Keratinocyte (primary cell): Measurements from ENCODE around the gene CWC27. TPM values are rescaled to one million over a fixed set of nuclear protein-coding genes. Genes with fewer than 3 reads are reported as not detected.

ENCODE experiments used
- DNase-seq: peaks from one replicate; pipeline ENCODE4 v3.0.0-alpha.2; 2011; ENCODE audit warnings: low read depth, missing footprints, low spot score
- FAIRE-seq: peaks from 2 replicates; lab custom pipeline; 2011; peaks lifted over from hg19 to GRCh38; lab: Jason Lieb, UNC
- H2AFZ ChIP-seq: 2 replicates; pipeline ENCODE4 v1.6.0; 2012; ENCODE audit warnings: low read length, control low read depth, inconsistent platforms; ENCODE audit not compliant: control insufficient read depth
- H3K27ac ChIP-seq: 2 replicates; pipeline ENCODE4 v1.5.1; 2011; ENCODE audit warnings: low read length; ENCODE audit not compliant: control insufficient read depth, insufficient read depth
- H3K27me3 ChIP-seq: 3 replicates; pipeline ENCODE4 v1.6.0; 2011; ENCODE audit warnings: low read length; ENCODE audit not compliant: control insufficient read depth, insufficient read depth; ENCODE audit errors: extremely low read depth
- H3K36me3 ChIP-seq, 2 experiments: 2 replicates in 1 of 2; 3 replicates in 1 of 2; pipeline ENCODE4 v1.5.1; 2011; ENCODE audit warnings: low read length in 2 of 2, mild to moderate bottlenecking in 1 of 2; ENCODE audit not compliant: control insufficient read depth in 2 of 2, insufficient read depth in 2 of 2; ENCODE audit errors: extremely low read depth in 1 of 2
- H3K4me1 ChIP-seq: 3 replicates; pipeline ENCODE4 v1.5.1; 2011; ENCODE audit warnings: low read length; ENCODE audit not compliant: control insufficient read depth, insufficient read depth; ENCODE audit errors: extremely low read depth
- H3K4me2 ChIP-seq: 3 replicates; pipeline ENCODE4 v1.6.0; 2011; ENCODE audit warnings: low read depth, low read length; ENCODE audit not compliant: control insufficient read depth, insufficient read depth; ENCODE audit errors: extremely low read depth
- H3K4me3 ChIP-seq, 3 experiments: fragments of 200-600 bp in 1 of 3; sonication (generic) in 1 of 3; 2 replicates in 2 of 3; 3 replicates in 1 of 3; pipeline ENCODE4 v1.5.1; 2011 to 2016; ENCODE audit warnings: low read length in 3 of 3, mild to moderate bottlenecking in 3 of 3, control low read depth in 2 of 3, inconsistent platforms in 1 of 3, low read depth in 1 of 3, mixed read lengths in 1 of 3, mixed run types in 1 of 3, moderate library complexity in 1 of 3; ENCODE audit not compliant: control insufficient read depth in 2 of 3, insufficient read depth in 2 of 3; ENCODE audit errors: extremely low read depth in 1 of 3
- H3K79me2 ChIP-seq: 2 replicates; pipeline ENCODE4 v1.6.0; 2012; ENCODE audit warnings: low read length; ENCODE audit not compliant: control insufficient read depth, insufficient read depth
- H3K9ac ChIP-seq: 3 replicates; pipeline ENCODE4 v1.6.0; 2011; ENCODE audit warnings: low read length; ENCODE audit not compliant: control insufficient read depth, insufficient read depth; ENCODE audit errors: extremely low read depth
- H3K9me1 ChIP-seq: 3 replicates; pipeline ENCODE4 v1.6.0; 2011; ENCODE audit warnings: low read length; ENCODE audit not compliant: control insufficient read depth, insufficient read depth; ENCODE audit errors: extremely low read depth
- H3K9me3 ChIP-seq: 2 replicates; pipeline ENCODE4 v1.5.1; 2012; ENCODE audit warnings: low read depth, low read length; ENCODE audit not compliant: control insufficient read depth
- H4K20me1 ChIP-seq: 3 replicates; pipeline ENCODE4 v1.6.0; 2011; ENCODE audit warnings: low read length; ENCODE audit not compliant: control insufficient read depth, insufficient read depth; ENCODE audit errors: extremely low read depth
- CTCF ChIP-seq, 3 experiments: IDR thresholded peaks in 1 of 3; conservative IDR thresholded peaks in 1 of 3; optimal IDR thresholded peaks in 1 of 3; 2 replicates in 2 of 3; 3 replicates in 1 of 3; pipeline versions ENCODE3 to v1.5.1; 2011; ENCODE audit warnings: low read length in 3 of 3, mild to moderate bottlenecking in 3 of 3, moderate library complexity in 2 of 3, control low read depth in 1 of 3, inconsistent platforms in 1 of 3; ENCODE audit not compliant: insufficient read depth in 2 of 3; ENCODE audit errors: extremely low read depth in 1 of 3
- EZH2 ChIP-seq: IDR thresholded peaks from one replicate; pipeline ENCODE4 v1.6.1; 2012; ENCODE audit warnings: inconsistent platforms, mild to moderate bottlenecking, low read length, moderate library complexity
- dilution Hi-C: fragments of 300-500 bp; cut with MboI; formaldehyde crosslinking; loops from one replicate; pipeline ENCODE4 v1.7.0; 2020; ENCODE audit warnings: low sequenced_read_pairs; ENCODE audit not compliant: extremely low pct_ligation_motif_present
- polyA plus RNA-seq, 5 experiments: library from polyadenylated mRNA; depleted of rRNA in 3 of 5; stranded (reverse) in 3 of 5; stranded (forward) in 1 of 5; unstranded in 1 of 5; fragments of >200 nt; gene quantifications; 1 replicate in 1 of 5; 2 replicates in 3 of 5; 3 replicates in 1 of 5; pipeline versions ENCODE4 v1.2.1 to v1.2.3, GENCODE V29; 2011 to 2012; ENCODE audit warnings: missing spikeins in 2 of 5, low read depth in 1 of 5, low replicate concordance in 1 of 5

The CWC27 gene
- polyA plus RNA-seq, 1 donor (not counting 4 experiments of a cell fraction or from before 2014, with no cell fraction given): 31.8 TPM

- H3K27ac ChIP-seq: no peak overlapping the region
- no peak overlapping the region for H3K9ac ChIP-seq
- H2AFZ ChIP-seq: no peak overlapping the region
- H3K4me1 ChIP-seq: peaks cover 13% of the 10 kb centered on the region
- no peak overlapping the region for H3K4me2 ChIP-seq
- H3K79me2 ChIP-seq: no peaks in the 10 kb centered on the region
- H4K20me1 ChIP-seq: no peaks in the 10 kb centered on the region
- no peaks in the 10 kb centered on the region for H3K9me1 ChIP-seq
- no peak for DNase-seq
- no peak for FAIRE-seq
- dilution Hi-C loops: no loop called here
- no peaks in the 10 kb centered on the region for H3K36me3 ChIP-seq
- H3K4me3 ChIP-seq: no peak overlapping the region
- H3K27me3 ChIP-seq: no peaks in the 10 kb centered on the region
- TF ChIP-seq CTCF (optimal IDR thresholded peaks at IDR 0.05 in 1 of 3, IDR thresholded peaks at IDR 0.05 in 1 of 3, conservative IDR thresholded peaks at IDR 0.05 in 1 of 3; ENCODE audit: extremely low read depth in 1 of 3, insufficient read depth in 2 of 3, low read length in 3 of 3): no peak
- no peak for TF ChIP-seq EZH2
- H3K9me3 ChIP-seq: no peaks in the 10 kb centered on the region
These were observed 65.9 kb downstream of the CWC27 start for GRCh38 chr5:64834611-64835010.

GRCh38 chr5:64835266-64835665 is 66.5 kb downstream of the CWC27 start:
- FAIRE-seq: no peak

More at GRCh38 chr5:64835266-64835665, 66.5 kb downstream of the CWC27 start:
- Histone ChIP-seq H3K4me2 (no peak overlapping the region), H3K27ac (no peak overlapping the region), H3K79me2 (no peaks in the 10 kb centered on the region), H3K9me1 (no peaks in the 10 kb centered on the region), H4K20me1 (no peaks in the 10 kb centered on the region), H3K9ac (no peak overlapping the region), H3K4me1 (peaks cover 18% of the 10 kb centered on the region), H3K4me3 (no peak overlapping the region), H3K9me3 (no peaks in the 10 kb centered on the region), H3K36me3 (no peaks in the 10 kb centered on the region), H2AFZ (no peak overlapping the region), H3K27me3 (no peaks in the 10 kb centered on the region)
- dilution Hi-C loops: no loop called here
- no peak for DNase-seq
- TF ChIP-seq CTCF (optimal IDR thresholded peaks at IDR 0.05 in 1 of 3, IDR thresholded peaks at IDR 0.05 in 1 of 3, conservative IDR thresholded peaks at IDR 0.05 in 1 of 3; ENCODE audit: extremely low read depth in 1 of 3, insufficient read depth in 2 of 3, low read length in 3 of 3): no peak
- TF ChIP-seq EZH2: no peak
